K562 (cell line): Measurements from ENCODE around the gene NHS. TPM values are rescaled to one million over a fixed set of nuclear protein-coding genes. Genes with fewer than 3 reads are reported as not detected.

Experiments
- ATAC-seq: fragments of 200-7000 bp; cut with Tn5 transposase; 3 replicates; pipeline ENCODE4 v1.9.1; 2020; ENCODE audit warnings: moderate library complexity
- BruUV-seq: library from RNA; stranded (reverse); fragments of 400-500 nt; replicated peaks from 2 replicates; lab custom pipeline; 2021; lab: Mats Ljungman, UMichigan
- CTCF ChIA-PET: fragments of 300-600 bp; formaldehyde crosslinking; extraction: SDS; loops from one replicate; lab custom pipeline; 2021; ENCODE audit warnings: low intra/inter-chr PET ratio; lab: Yijun Ruan, JAX
- POLR2A ChIA-PET: fragments of 300-600, 350-650 bp; sonication (Branson Sonifier 250); formaldehyde crosslinking; extraction: SDS; loops from one replicate; lab custom pipeline; 2021; ENCODE audit warnings: antibody characterized with exemption, inconsistent platforms; lab: Yijun Ruan, JAX
- DNase-seq, 4 experiments: peaks; one replicate each; pipeline versions ENCODE4 v3.0.0 to v3.0.0-alpha.2; 2011 to 2018; ENCODE audit warnings: low spot score in 3 of 4, mixed read lengths in 3 of 4; ENCODE audit errors: extremely low read depth in 1 of 4
- FAIRE-seq: peaks from 2 replicates; lab custom pipeline; 2011; peaks lifted over from hg19 to GRCh38; lab: Jason Lieb, UNC
- H2AFZ ChIP-seq: 2 replicates; pipeline ENCODE4 v1.6.0; 2011; ENCODE audit warnings: low read depth, low read length, control low read depth, inconsistent platforms
- H3K27ac ChIP-seq: fragments of 200-600 bp; 3 replicates; pipeline ENCODE4 v1.8.0; 2011; ENCODE audit warnings: low read depth, mild to moderate bottlenecking, control low read depth, inconsistent platforms, low read length, moderate library complexity, mixed read lengths; ENCODE audit errors: extremely low read depth
- H3K27me3 ChIP-seq, 2 experiments: fragments of 300-600 bp in 1 of 2; 2 replicates in 1 of 2; 3 replicates in 1 of 2; pipeline versions ENCODE4 v1.6.0 to v1.8.0; 2011; ENCODE audit warnings: inconsistent platforms in 2 of 2, low read length in 2 of 2, mild to moderate bottlenecking in 1 of 2, mixed read lengths in 1 of 2, moderate library complexity in 1 of 2; ENCODE audit not compliant: control insufficient read depth in 2 of 2, insufficient read depth in 2 of 2
- H3K36me3 ChIP-seq: fragments of 300-600 bp; 3 replicates; pipeline ENCODE4 v1.8.0; 2011; ENCODE audit warnings: mild to moderate bottlenecking, low read length, inconsistent platforms; ENCODE audit not compliant: control insufficient read depth, insufficient read depth
- H3K4me1 ChIP-seq, 2 experiments: fragments of 200-600 bp in 1 of 2; replicated peaks in 1 of 2; 2 replicates in 1 of 2; 3 replicates in 1 of 2; pipeline versions ENCODE4 v1.5.1 to v1.8.0; 2011; ENCODE audit warnings: inconsistent platforms in 2 of 2, low read length in 2 of 2, mild to moderate bottlenecking in 1 of 2, mixed read lengths in 1 of 2, moderate library complexity in 1 of 2; ENCODE audit not compliant: control insufficient read depth in 2 of 2, insufficient read depth in 2 of 2
- H3K4me2 ChIP-seq: 2 replicates; pipeline ENCODE4 v1.6.1; 2011; ENCODE audit warnings: low read length, control low read depth, inconsistent platforms, mixed read lengths; ENCODE audit not compliant: insufficient read depth
- H3K4me3 ChIP-seq: fragments of 200-600 bp; sonication (generic), shearing (Covaris generic); 2 replicates; pipeline ENCODE4 v1.5.1; 2016; ENCODE audit warnings: control low read depth, inconsistent platforms
- H3K79me2 ChIP-seq: fragments of 200-600 bp; 3 replicates; pipeline ENCODE4 v1.8.0; 2011; ENCODE audit warnings: low read length, inconsistent platforms; ENCODE audit not compliant: control insufficient read depth, insufficient read depth
- H3K9ac ChIP-seq, 2 experiments: 2 replicates each; pipeline versions ENCODE4 v1.6.0 to v1.6.1; 2011; ENCODE audit warnings: low read depth in 2 of 2, low read length in 2 of 2, control low read depth in 1 of 2, inconsistent platforms in 1 of 2, mild to moderate bottlenecking in 1 of 2, mixed read lengths in 1 of 2; ENCODE audit not compliant: insufficient read depth in 1 of 2
- H3K9me1 ChIP-seq: one replicate; pipeline ENCODE4 v1.6.0; 2011; ENCODE audit warnings: inconsistent platforms, mild to moderate bottlenecking, low read length, moderate library complexity; ENCODE audit not compliant: control insufficient read depth, insufficient read depth
- H3K9me3 ChIP-seq: replicated peaks from 2 replicates; pipeline ENCODE4 v1.5.1; 2011; ENCODE audit warnings: low read depth, low read length, inconsistent platforms; ENCODE audit not compliant: control insufficient read depth, insufficient read depth
- H4K20me1 ChIP-seq: replicated peaks from 2 replicates; pipeline ENCODE4 v1.6.1; 2011; ENCODE audit warnings: low read length, inconsistent platforms, mixed read lengths; ENCODE audit not compliant: control insufficient read depth, insufficient read depth
- BDP1 ChIP-seq: IDR thresholded peaks from 3 replicates; pipeline ENCODE4 v1.6.1; 2011; ENCODE audit not compliant: insufficient read length, insufficient read depth
- EHMT2 ChIP-seq: fragments of 450-650 bp; IDR thresholded peaks from 2 replicates; pipeline ENCODE4 v1.6.1; 2018; ENCODE audit warnings: antibody characterized with exemption
- ZNF23 ChIP-seq: fragments of 250-450 bp; sonication (Bioruptor Pico); IDR thresholded peaks from 2 replicates; pipeline ENCODE4 v1.4.0; 2020; ENCODE audit warnings: mild to moderate bottlenecking
- ZNF592 ChIP-seq: fragments of 450-650 bp; IDR thresholded peaks from 2 replicates; pipeline ENCODE4 v1.6.1; 2017; ENCODE audit warnings: antibody characterized with exemption, mild to moderate bottlenecking
- WGBS: fragments of 100-300 bp; shearing (Covaris generic); methylation state at CpG from one replicate; pipeline ENCODE4 v1.1.6; 2016; ENCODE audit warnings: low coverage, mixed read lengths; ENCODE audit not compliant: insufficient coverage; ENCODE audit errors: missing lambda C conversion rate; 5-methylcytosine and 5-hydroxymethylcytosine counted together
- in situ Hi-C: fragments of 300-500 bp; cut with MboI; formaldehyde crosslinking; loops from 4 replicates; pipeline ENCODE4 v1.15.0; 2018; ENCODE audit warnings: inconsistent platforms, mixed read lengths
- intact Hi-C: fragments of 100-400 bp; cut with micrococcal nuclease; formaldehyde crosslinking; loops from 2 replicates; pipeline ENCODE4 v1.14.2; 2022
- polyA plus RNA-seq, 8 experiments: library from polyadenylated mRNA; depleted of rRNA in 4 of 8; stranded (reverse) in 5 of 8; unstranded in 3 of 8; fragments of >200 nt; fragmentation: Nextera tagmentation in 2 of 8; fragmentation: Illumina TruSeq in 1 of 8; extraction: Ambion mirVana in 2 of 8; extraction: Trizol in 1 of 8; gene quantifications; 2 replicates each; pipeline versions ENCODE4 v1.2.1 to v1.2.3, GENCODE V29; 2011 to 2014; ENCODE audit warnings: inconsistent platforms in 1 of 8, missing spikeins in 1 of 8
- total RNA-seq, 7 experiments: library from RNA; depleted of rRNA in 6 of 7; stranded (reverse); fragments of >200 nt in 6 of 7; fragmentation: Illumina TruSeq in 2 of 7; extraction: Trizol in 2 of 7; gene quantifications; 2 replicates each; pipeline versions ENCODE4 v1.2.1 to v1.2.3, GENCODE V29; 2011 to 2021; ENCODE audit warnings: low replicate concordance in 1 of 7

NHS gene
- total and polyA plus RNA-seq, 9 of the 15 experiments (the other 6 are each of a cell fraction or from before 2014, with no cell fraction given) = 0.02 TPM; not detected in 8

- no peak overlapping the region for H3K4me2 ChIP-seq
- POLR2A ChIA-PET = no interaction called here
- no peaks in the 10 kb centered on the region for H4K20me1 ChIP-seq
- FAIRE-seq (no peak), DNase-seq (no peak), ATAC-seq (no peak)
- H3K9me3 ChIP-seq = no peaks in the 10 kb centered on the region
- in situ Hi-C loops (no loop called here), intact Hi-C loops (no loop called here)
- BruUV-seq = no TSS peak
- no peak overlapping the region for H3K27ac ChIP-seq
- TF ChIP-seq BDP1 = no peak
- no peak for TF ChIP-seq EHMT2
- H3K9ac ChIP-seq = no peak overlapping the region
- H3K79me2 ChIP-seq = no peaks in the 10 kb centered on the region
- no peak overlapping the region for H3K4me3 ChIP-seq
- CTCF ChIA-PET = no interaction called here
- no peak overlapping the region for H2AFZ ChIP-seq
- H3K4me1 ChIP-seq = no peaks in the 10 kb centered on the region
- WGBS = 0% methylated on average over 7 of the region's 8 CpGs
- no peaks in the 10 kb centered on the region for H3K27me3 ChIP-seq
- H3K36me3 ChIP-seq = no peaks in the 10 kb centered on the region
- no peaks in the 10 kb centered on the region for H3K9me1 ChIP-seq
Measured at GRCh38 chrX:17559728-17560379, 184.9 kb downstream of the NHS start.

GRCh38 chrX:17560385-17560784, 185.4 kb downstream of the NHS start:
- ChIA-PET CTCF (no interaction called here), POLR2A (no interaction called here)
- Histone ChIP-seq H3K79me2 (no peaks in the 10 kb centered on the region), H3K27ac (no peak overlapping the region), H3K4me2 (no peak overlapping the region), H3K9me1 (no peaks in the 10 kb centered on the region), H2AFZ (no peak overlapping the region), H3K9ac (no peak overlapping the region), H3K4me1 (no peaks in the 10 kb centered on the region), H3K36me3 (no peaks in the 10 kb centered on the region), H3K4me3 (no peak overlapping the region), H3K9me3 (no peaks in the 10 kb centered on the region), H3K27me3 (no peaks in the 10 kb centered on the region), H4K20me1 (no peaks in the 10 kb centered on the region)
- intact Hi-C loops (no loop called here), in situ Hi-C loops (no loop called here)
- 0% methylated on average over 2 of the region's 2 CpGs for WGBS
- no TSS peak for BruUV-seq
- ATAC-seq = no peak
- no peak for FAIRE-seq
- TF ChIP-seq ZNF23 (CRISPR knock-in tag) = no peak
- TF ChIP-seq ZNF592 = no peak
- DNase-seq = no peak
